Measurements from ENCODE around the gene TMEM33. TPM values are rescaled to one million over a fixed set of nuclear protein-coding genes. Genes with fewer than 3 reads are reported as not detected.

TMEM33 gene
- polyA plus RNA-seq, 3 donors, result 44.8 to 48.0 (median 47.3) TPM

DNA sequence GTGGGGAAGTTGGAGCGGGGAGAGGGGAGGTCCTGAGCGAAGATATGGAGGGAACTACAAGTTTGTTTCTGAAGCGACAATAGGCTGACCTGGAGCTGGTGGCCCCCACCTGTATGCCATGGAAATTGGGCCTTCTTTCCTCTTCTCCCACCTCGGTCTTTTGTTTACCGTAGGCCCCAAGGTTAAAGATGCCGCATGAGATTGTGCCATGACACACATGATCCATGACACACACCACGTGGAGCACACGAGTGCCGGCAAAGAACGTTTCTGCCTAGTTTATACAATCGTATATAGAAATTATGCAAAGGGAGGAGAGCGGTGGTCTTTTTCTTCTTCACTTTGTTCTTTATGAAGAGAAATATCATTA is 408 bp downstream of the TMEM33 start:
- peak in 1 of 3 donors; percentile 6 for DNase-seq (ENCODE audit: low read depth in 3 of 3, low spot score in 2 of 3)

DNA sequence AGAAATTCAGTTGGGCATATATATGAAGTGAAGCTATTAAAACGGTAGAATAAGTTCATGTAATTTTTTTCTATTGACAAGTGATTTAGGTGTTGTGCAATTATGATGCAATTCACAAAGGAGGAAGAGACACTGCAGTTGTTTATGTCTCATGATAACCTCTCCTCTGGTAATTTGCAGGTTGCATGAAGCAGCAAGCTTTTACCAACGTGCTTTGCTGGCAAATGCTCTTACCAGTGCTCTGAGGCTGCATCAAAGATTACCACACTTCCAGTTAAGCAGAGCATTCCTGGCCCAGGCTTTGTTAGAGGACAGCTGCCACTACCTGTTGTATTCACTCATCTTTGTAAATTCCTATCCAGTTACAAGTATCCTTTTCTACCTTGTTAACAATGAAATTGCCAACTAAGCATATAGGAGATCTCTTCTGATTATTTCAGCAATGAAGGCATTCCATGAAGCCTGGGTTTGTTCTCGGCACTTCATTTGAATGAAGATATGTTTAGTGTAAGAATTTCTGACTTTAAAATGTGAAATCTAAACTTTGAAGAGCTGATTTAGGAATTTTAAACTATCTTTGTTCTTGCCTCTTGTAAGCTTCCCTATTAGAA is 3.9 kb downstream of the TMEM33 start:
- DNase-seq (ENCODE audit: low read depth in 3 of 3, low spot score in 2 of 3), result no peak

DNA sequence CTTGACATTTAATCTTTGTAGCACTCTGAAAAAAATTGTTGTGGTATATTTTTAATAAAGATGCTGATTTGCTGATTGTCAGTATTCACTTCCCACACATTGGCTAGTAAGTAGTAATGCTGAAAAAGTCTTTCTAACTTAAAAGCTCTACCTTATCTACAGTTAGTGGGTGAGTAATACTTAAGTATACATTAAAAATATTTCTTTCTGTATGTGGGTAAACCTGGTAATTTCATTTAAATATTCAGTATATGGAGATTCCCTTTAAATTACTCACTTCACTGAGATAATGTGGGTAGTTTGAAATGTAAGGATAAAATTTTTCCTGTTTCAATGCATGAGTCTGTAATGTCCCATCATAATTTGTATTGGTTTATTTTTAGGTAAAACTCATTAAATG is 5.6 kb downstream of the TMEM33 start:
- no peak for DNase-seq (ENCODE audit: low read depth in 3 of 3, low spot score in 2 of 3)

DNA sequence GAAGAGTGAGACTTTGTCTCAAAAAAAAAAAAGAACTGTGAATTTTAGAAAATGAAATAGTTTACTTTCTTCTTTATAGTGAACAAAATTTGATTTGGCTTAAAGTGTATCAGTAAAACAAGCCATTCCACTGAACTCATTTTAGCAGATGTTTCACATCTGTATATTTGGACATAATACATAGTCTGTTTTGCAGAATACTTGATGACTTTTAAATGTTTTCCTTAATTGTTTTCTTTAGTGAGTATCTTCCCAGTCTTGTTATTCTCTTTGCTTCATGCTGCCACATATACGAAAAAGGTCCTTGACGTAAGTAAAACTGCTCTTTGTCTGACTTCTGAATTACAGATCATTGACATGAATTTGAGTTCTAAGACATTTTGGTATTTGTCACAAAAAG is 8.3 kb downstream of the TMEM33 start:
- DNase-seq (ENCODE audit: low read depth in 3 of 3, low spot score in 2 of 3), result no peak

DNA sequence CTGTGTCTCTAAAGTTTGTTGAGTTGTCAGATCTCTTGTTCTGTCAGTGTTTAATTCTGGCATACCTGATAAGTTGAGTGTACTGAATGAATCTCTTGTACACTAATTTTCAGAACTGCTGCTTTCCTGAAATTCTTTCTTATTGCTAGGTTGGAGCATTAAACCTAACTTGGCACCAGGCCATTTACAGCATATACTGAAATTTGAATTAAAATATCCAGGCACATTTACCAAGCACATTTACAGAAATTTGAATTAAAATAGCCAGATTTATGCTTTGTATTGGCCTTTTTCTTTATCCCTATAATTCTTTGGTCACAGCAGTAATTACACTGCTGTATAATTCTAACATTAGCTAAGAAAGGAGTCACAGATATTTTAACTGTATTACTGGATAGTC is 8.9 kb downstream of the TMEM33 start:
- no peak for DNase-seq (ENCODE audit: low read depth in 3 of 3, low spot score in 2 of 3)

DNA sequence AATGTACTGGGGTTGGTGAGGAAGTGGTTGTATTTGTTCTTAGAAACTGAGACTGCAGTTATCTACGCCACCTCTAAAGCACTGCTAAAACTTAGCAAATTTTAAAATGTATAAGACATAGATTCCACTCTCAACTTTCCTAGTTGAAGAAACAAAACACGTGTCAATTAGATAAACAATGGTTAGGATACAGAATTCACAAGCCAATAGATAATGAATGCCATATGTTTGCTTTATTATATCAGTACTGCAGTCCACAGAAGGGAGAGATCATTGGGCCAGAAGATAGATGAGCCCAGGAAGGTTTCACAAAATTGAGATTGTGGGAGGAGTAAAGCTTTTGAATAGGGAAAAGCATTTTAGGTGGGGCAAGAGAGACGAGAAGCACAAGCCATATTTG is 14.3 kb downstream of the TMEM33 start:
- no peak for DNase-seq (ENCODE audit: low read depth in 3 of 3, low spot score in 2 of 3)

DNA sequence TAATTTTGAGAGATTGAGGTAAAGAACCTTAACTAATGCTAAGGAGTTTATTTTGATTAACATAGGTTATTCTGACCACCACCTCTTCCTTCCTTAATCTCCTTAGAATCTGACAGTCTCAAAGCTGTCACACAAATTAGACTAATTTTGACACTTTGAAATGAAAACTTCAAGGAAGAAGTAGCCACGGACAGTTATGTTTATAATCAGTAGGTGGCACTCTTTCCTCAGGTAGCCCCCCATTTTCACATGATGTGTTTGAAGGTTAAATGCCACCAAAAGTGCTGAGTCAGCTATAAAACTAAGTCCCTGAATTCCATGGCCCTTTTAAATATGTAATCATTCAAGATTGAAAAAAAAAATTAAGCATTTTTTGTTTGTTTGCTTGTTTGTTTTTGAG is 22.4 kb downstream of the TMEM33 start:
- DNase-seq (ENCODE audit: low read depth in 3 of 3, low spot score in 2 of 3), result peak in 1 of 3 donors; percentile 7

DNA sequence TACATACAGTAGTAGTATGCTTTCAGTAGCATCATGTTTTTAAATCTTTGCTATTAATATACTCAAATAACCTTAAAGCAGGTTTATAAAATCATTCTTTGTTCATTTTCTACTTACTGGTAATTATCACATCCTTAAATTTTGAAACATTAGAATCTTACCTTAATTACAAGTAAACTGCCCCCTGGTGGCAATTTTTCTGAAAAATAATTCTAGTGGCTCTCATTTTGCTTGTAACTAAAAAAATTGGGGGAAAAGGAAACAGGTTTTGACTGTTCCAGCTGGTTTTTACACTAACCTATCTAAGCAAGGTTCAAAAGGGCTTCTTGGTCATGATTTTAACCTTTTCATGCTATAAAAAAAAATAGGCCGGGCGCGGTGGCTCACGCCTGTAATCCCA is 27.9 kb downstream of the TMEM33 start:
- DNase-seq (ENCODE audit: low read depth in 3 of 3, low spot score in 2 of 3), result no peak

DNA sequence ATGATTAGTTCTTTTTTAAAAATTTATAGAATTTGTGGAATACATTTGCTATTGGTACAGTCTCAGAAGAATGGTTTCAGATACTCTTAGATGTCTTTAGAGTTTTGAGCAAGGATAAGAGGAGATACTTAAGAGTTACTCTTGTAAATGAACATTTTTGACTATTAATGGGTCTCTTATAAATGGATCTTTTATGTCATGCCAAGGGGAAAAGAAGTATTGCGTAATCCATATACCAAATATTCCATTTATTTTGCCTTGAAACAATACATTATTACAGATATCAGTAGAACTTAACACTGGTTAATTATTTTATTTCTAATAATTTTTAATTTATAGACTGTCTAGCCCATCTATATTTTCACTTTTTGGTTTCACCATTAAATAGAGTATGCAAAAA is 29.2 kb downstream of the TMEM33 start:
- DNase-seq (ENCODE audit: low read depth in 3 of 3, low spot score in 2 of 3), result no peak

DNA sequence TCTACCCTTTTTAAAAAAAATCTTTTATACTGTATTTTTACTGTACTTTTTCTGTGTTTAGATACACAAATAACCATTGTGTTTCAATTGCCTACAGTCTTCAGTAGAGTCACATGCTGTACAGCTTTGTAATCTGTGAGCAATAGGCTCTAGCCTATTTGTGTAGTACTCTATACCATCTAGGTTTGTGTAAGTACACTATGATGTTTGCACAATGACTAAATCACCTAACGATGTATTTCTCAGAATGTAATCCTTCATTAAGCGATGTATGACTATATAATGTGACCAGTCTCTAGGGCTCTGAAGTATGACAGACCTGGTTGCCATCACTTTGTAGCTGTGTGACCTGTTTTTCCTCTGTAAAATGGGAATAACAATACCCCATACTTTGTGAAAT is 32.2 kb downstream of the TMEM33 start:
- no peak for DNase-seq (ENCODE audit: low read depth in 3 of 3, low spot score in 2 of 3)

DNA sequence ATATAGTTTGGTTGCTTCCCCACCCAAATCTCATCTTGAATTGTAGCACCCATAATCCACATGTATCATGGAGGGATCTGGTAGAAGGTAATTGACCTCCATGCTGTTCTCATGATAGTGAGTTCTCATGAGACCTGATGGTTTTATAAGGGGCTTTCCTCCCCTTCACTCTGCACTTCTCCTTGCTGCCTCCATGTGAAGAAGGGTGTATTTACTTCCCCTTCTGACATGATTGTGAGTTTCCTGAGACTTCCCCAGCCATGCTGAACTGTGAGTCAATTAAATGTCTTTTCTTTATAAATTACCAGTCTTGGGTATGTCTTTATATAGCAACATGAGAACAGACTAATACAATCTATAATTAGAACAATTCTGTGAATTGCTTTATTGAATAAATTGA is 34.4 kb downstream of the TMEM33 start:
- no peak for DNase-seq (ENCODE audit: low read depth in 3 of 3, low spot score in 2 of 3)

DNA sequence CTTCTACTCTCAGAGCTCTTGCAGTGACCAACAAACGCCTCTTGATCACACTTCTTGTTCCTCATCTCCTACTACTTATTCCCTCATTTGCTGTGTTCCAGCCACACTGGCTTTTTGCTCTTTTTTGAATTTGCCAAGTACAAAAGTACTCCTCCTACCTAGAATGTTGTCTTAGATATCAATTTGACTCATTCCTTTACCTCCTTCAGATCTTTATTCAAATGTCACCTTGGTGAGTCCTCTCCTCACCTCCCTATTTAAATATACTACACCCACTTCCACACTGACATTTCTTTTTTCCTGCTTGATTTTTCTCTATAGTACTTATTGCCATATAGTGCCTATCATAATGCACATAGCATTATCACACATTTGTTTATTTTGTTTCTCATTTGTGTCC is 40.1 kb downstream of the TMEM33 start:
- no peak for DNase-seq (ENCODE audit: low read depth in 3 of 3, low spot score in 2 of 3)

DNA sequence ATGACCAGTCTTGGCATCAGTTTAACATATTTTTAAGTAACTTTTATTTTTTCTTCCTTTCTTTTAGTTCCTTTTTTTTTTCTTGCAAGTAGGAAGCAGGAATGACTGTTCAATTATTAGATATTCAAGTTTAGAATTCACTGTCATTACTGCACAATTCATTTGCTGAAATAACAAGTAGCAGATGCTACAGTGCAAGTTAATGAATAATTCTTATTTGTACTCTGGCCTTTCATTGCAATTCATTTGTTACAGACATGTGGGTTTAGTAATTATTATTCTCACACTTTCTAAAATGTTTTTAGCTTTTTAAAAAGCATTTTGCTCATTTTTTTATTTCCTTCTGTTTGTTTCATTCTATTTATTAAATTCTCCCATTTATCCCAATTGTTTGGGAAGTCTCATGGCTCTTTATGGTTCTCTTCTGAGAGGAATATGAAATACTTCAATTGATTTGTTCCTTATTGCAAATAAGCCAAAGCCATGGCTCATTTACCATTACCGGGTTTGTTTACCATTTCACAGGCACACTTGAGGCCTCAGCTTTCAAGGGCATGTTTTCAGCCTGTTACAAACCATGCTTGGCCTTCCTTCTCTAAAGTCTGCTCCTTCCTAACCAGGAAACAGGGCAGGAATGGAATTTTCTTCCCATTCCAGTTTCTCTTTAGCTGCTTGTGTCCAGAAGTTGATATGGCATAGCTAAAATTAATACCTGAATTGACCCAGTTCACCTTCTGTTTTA is 41.7 kb downstream of the TMEM33 start:
- no peak for DNase-seq (ENCODE audit: low read depth in 3 of 3, low spot score in 2 of 3)

DNA sequence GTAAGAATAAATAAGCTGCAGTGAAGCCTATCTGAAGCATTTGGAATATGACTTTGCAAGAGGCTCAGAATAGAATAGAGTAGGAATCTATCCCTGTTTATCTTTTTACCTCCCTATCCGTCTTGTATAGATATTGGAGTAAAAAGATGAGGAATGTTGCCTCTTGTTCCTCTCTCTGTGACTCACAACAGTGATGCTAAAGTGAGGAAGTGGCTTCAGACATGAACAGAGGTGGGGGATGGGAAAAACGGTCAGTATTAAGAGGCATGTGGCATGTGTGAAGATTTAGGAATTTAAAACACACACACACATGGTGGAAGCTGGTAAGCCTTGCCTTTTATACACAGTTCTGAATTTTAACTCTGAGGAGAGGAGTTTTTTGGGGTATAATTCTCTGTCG is 42.5 kb downstream of the TMEM33 start:
- no peak for DNase-seq (ENCODE audit: low read depth in 3 of 3, low spot score in 2 of 3)

DNA sequence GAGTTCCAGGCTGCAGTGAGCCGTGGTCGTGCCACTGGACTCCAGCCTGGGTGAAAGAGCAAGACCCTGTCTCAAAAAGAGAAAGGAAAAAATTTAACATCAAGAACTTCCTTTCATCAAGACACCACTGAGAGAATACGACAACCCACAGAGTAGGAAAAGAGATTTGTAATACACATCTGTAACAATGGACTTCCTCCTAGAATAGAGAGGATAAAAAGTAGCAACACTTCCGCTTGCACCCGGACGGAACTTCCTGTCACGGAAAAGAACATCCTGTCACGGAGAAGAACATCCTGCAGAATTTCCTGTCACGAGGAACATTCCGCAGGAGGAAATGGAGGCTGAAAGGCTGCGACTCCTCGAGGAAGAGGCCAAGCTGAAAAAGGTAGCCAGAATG is 46.2 kb downstream of the TMEM33 start, which contains the start of gene DCAF4L1:
Gene DCAF4L1, plus strand, starts transcription at position 301 of the 400 bp plus-strand sequence. Its CDS starts 37 bp downstream, at position 338.
- no peak for DNase-seq (ENCODE audit: low read depth in 3 of 3, low spot score in 2 of 3)

DNA sequence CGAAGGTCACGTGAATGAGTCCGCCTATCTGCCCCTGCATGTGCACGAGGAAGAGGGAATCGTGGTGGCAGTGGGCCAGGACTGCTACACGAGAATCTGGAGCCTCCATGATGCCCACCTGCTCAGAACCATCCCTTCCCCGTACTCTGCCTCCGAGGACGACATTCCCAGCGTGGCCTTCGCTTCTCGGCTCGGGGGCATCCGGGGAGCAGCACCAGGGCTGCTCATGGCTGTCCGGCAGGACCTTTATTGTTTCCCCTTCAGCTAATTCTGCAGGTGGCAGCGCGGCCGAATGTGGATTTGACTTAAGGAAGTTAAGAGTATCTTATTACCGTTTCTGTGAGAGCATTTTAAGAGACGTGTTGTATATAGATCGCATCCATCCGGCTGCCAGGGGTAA is 47.5 kb downstream of the TMEM33 start:
- DNase-seq (ENCODE audit: low read depth in 3 of 3, low spot score in 2 of 3), result no peak

DNA sequence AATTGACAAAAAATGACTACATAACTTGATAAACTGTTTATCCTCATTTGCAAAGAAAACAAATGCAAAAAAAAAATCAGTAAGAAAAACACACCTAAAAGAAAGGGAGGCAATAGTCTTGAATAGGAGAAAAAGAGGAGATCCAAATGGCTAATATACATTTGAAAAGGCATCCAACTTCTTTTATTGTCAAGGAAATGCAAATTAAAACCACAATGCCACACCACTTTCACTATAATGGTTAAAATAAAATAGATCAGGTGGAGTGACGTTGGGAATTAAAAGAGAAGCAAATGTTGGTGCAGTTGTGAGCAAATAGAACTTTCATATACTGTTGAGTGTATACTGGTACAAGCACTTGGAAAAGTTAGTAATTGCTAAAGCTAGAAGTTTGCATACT is 49.9 kb downstream of the TMEM33 start:
- DNase-seq (ENCODE audit: low read depth in 3 of 3, low spot score in 2 of 3), result no peak

DNA sequence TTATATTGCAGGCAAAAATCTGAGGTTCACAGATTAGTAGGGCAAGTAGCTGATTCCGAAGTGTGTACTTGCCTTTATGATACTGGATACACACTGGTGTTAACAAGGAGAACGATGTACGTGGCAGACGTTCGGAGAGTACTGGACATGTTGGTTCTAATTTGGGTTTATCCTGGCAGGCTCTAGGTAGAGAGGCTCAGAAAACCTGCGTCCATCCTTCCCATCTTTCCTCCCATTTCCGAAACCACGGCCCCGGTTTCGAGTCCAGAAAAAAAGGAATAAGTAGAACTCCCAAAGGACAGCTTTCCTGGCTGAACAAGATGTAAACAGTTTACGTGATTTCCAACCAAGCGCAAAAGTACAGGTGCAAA is 54.8 kb downstream of the TMEM33 start:
- peak in 1 of 3 donors; percentile 48 for DNase-seq (ENCODE audit: low read depth in 3 of 3, low spot score in 2 of 3)

DNA sequence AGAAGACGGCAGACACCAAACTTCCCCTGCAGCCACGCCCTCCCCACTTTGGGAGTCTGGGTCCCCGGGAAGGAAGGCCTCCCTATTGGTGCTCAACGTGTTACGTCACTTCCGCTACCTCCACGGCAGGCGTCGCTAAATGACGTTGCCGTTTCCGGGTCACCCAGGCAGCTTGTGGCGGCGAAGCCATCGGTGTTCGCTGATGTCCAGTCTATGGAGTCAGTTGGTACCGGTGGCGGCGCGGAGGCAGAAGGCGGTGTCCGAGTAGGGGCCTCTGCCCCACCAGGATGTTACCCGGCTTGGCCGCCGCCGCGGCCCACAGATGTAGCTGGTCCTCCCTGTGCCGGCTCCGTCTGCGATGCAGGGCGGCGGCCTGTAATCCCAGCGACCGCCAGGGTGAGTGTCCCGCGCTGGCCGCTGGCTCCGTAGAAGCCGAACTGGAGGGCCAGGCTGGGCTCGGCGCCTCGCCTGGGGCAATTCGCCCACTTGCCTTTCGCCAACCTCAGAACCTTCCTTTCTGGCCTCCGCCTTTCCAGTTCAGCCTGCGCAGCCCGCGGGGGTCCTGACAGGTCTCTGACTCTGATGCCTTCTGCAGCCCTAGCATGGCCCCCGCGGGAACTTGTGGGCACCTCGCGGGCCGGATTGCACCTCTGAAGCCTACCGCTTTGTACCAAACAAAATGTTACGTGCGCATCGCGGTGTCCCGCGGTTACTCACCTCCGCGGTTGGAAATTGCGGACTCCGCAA is 55.3 kb downstream of the TMEM33 start, which contains the start of gene SLC30A9:
Gene SLC30A9, plus strand, starts transcription at position 166 of the 747 bp plus-strand sequence. Its CDS starts 122 bp downstream, at position 288.
- peak; percentile 91 to 95 (median 94) for DNase-seq (ENCODE audit: low read depth in 3 of 3, low spot score in 2 of 3)

DNA sequence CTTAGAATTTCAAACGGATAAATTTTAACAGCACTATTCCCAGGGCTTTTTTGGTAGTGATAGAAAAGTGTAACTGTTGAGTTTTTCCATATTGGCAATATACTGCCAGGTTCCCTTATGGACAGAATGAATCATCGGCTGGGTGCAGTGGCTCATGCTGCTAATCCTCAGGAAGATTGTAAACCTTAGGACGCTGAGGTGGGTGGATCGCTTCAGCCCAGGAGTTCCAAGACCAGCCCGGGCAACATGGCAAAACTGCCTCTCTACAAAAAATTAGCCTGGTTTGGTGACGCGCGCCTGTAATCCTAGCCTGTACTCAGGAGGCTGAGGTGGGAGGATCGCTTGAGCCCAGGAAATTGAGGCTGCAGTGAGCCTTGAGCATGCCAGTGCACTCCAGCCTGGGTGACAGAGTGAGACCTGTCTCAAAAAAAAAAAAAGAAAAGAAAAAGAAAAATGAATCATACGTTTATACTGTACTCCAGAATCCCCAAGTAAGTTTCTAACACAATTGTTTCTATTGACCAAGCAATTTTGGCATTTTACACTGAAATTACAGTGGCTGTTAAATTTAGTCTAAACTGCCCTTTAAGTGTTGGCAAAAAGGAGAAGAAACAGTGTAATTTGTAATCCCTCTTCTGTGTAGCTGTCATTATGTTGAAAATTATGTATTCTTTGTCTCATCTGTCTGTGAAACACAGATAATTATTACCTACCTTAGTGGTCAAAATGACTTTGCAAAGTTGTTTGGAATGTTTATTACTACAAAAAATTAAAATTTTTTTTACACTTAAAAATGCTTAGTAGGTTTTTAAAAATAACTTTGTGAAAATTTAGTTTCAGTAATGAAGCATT is 56.9 kb downstream of the TMEM33 start:
- DNase-seq (ENCODE audit: low read depth in 3 of 3, low spot score in 2 of 3), result no peak

All from right renal cortex interstitium (tissue), 3 donors.